ENCODE results near the gene MT4. TPM values are rescaled to one million over a fixed set of nuclear protein-coding genes. Genes with fewer than 3 reads are reported as not detected.

Gene MT4
- polyA plus RNA-seq, 1 of the 3 experiments (the other 2 are of a cell fraction): not detected

GRCh38 chr16:56560447-56560846 is 4.4 kb upstream of the MT4 start:
- Histone ChIP-seq H4K20me1 (ENCODE audit: insufficient read depth) (no peaks in the 10 kb centered on the region), H3K4me1 (ENCODE audit: control insufficient read depth in 1 of 2, insufficient read depth in 2 of 2, low read depth in 1 of 2, low read length in 1 of 2) (peaks cover 5 to 6% of the 10 kb centered on the region in 2 experiments; a peak in 3 of 4 replicates)
- CTCF ChIA-PET: interaction anchor here (0.8 to 1.5 kb wide), 4 partner anchors 16 to 53 kb away, joined by 3 to 4 read pairs (median 3); no protein-coding TSS in a partner anchor

More at GRCh38 chr16:56560447-56560846, 4.4 kb upstream of the MT4 start:
- POLR2A ChIA-PET: no interaction called here
- no peak for DNase-seq
- TF ChIP-seq ELF1 (IDR thresholded peaks at IDR 0.05): no peak
- no peak for TF ChIP-seq REST (IDR thresholded peaks at IDR 0.05; ENCODE audit: low read depth, low read length)
- TF ChIP-seq ZBTB33 (IDR thresholded peaks at IDR 0.05; ENCODE audit: borderline replicate concordance, low read depth): no peak
- no peak for TF ChIP-seq TAF1 (IDR thresholded peaks at IDR 0.05; ENCODE audit: borderline replicate concordance, low read depth, low read length)
- no peak for TF ChIP-seq USF2 (IDR thresholded peaks at IDR 0.05; ENCODE audit: borderline replicate concordance, low read depth, low read length)
- TF ChIP-seq NRF1 (IDR thresholded peaks at IDR 0.05; ENCODE audit: low read depth, low read length): no peak
- no peak for TF ChIP-seq MEF2A (IDR thresholded peaks at IDR 0.05; ENCODE audit: borderline replicate concordance, low read depth)
- no peak for TF ChIP-seq MXI1 (IDR thresholded peaks at IDR 0.05; ENCODE audit: low read depth, low read length)
- TF ChIP-seq EP300 (IDR thresholded peaks at IDR 0.05; ENCODE audit: borderline replicate concordance in 1 of 2, low read depth in 1 of 2, low read length in 1 of 2): no peak
- no peak for TF ChIP-seq RAD21 (IDR thresholded peaks at IDR 0.05; ENCODE audit: low read length)
- TF ChIP-seq PBX3 (IDR thresholded peaks at IDR 0.05): no peak
- no peak for TF ChIP-seq EZH2phosphoT487 (IDR thresholded peaks at IDR 0.05; ENCODE audit: borderline replicate concordance, low read depth)
- Histone ChIP-seq H3K4me3 (ENCODE audit: low read depth in 2 of 2, low read length in 1 of 2) (no peak overlapping the region), H2AFZ (ENCODE audit: low read depth) (no peak overlapping the region), H3F3A (replicated peaks; ENCODE audit: insufficient read depth) (peaks cover 3% of the 10 kb centered on the region), H3K27ac (ENCODE audit: low read depth in 2 of 2, low read length in 1 of 2) (no peak overlapping the region), H3K9ac (no peak overlapping the region), H3K9me3 (no peaks in the 10 kb centered on the region), H3K4me2 (no peak overlapping the region), H3K9me2 (no peaks in the 10 kb centered on the region), H3K79me2 (ENCODE audit: insufficient read depth) (no peaks in the 10 kb centered on the region), H3K36me3 (replicated peaks in 1 of 2; ENCODE audit: control insufficient read depth in 1 of 2, insufficient read depth in 2 of 2, low read length in 1 of 2) (no peaks in the 10 kb centered on the region), H3K27me3 (ENCODE audit: insufficient read depth) (no peaks in the 10 kb centered on the region)
- 36% methylated on average over 1 of the region's 1 CpG for WGBS (ENCODE audit: low lambda C conversion rate)
